PFSK-1 (cell line): ENCODE measurements around the gene XXYLT1.

ENCODE experiments used
- FOXP2 ChIP-seq: optimal IDR thresholded peaks from 2 replicates; pipeline ENCODE3; 2011; ENCODE audit warnings: borderline replicate concordance, control low read depth, inconsistent platforms; ENCODE audit not compliant: insufficient read depth; ENCODE audit errors: extremely low read length, extremely low read depth
- POLR2AphosphoS5 ChIP-seq: IDR thresholded peaks from 2 replicates; pipeline ENCODE4 v1.6.1; 2012; ENCODE audit warnings: low read depth, mild to moderate bottlenecking, control low read depth, low read length, moderate library complexity
- SIN3A ChIP-seq: IDR thresholded peaks from 2 replicates; pipeline ENCODE4 v1.6.1; 2012; ENCODE audit warnings: mild to moderate bottlenecking, low read length, moderate library complexity, borderline replicate concordance; ENCODE audit not compliant: insufficient read depth
- TAF1 ChIP-seq: IDR thresholded peaks from 2 replicates; pipeline ENCODE4 v1.6.1; 2012; ENCODE audit warnings: low read length, control low read depth, borderline replicate concordance; ENCODE audit not compliant: insufficient read depth
- TF ChIP-seq, protein P1 (sequence below), 2 experiments: IDR thresholded peaks; 2 replicates each; pipeline versions ENCODE4 v1.6.1 to v1.8.0; 2011 to 2012; ENCODE audit warnings: low read depth in 2 of 2, low read length in 2 of 2, control low read depth in 1 of 2, inconsistent platforms in 1 of 2, mild to moderate bottlenecking in 1 of 2, moderate library complexity in 1 of 2; ENCODE audit not compliant: insufficient read depth in 1 of 2

XXYLT1 gene

DNA sequence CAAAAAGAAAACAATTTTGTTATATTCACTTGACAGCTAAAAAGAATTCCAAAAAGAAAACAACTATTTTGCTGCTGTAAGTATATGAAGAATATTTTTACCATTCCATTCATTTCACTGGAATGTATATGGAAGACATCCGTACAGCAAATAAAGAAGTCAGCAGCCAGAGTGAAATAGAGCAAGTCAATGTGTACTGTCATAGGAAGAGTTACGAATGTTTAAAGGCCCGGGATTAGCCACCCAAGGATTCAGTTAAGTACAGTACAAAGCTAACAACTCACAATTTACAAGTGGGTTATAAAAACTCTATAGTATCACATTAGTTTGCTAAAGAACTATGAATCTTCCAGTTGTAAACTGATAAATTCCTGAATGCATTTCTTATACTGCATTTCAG is 14.4 kb upstream of the XXYLT1 start:
- no peak for TF ChIP-seq POLR2AphosphoS5
- no peak for TF ChIP-seq TAF1
- TF ChIP-seq, protein P1, sequence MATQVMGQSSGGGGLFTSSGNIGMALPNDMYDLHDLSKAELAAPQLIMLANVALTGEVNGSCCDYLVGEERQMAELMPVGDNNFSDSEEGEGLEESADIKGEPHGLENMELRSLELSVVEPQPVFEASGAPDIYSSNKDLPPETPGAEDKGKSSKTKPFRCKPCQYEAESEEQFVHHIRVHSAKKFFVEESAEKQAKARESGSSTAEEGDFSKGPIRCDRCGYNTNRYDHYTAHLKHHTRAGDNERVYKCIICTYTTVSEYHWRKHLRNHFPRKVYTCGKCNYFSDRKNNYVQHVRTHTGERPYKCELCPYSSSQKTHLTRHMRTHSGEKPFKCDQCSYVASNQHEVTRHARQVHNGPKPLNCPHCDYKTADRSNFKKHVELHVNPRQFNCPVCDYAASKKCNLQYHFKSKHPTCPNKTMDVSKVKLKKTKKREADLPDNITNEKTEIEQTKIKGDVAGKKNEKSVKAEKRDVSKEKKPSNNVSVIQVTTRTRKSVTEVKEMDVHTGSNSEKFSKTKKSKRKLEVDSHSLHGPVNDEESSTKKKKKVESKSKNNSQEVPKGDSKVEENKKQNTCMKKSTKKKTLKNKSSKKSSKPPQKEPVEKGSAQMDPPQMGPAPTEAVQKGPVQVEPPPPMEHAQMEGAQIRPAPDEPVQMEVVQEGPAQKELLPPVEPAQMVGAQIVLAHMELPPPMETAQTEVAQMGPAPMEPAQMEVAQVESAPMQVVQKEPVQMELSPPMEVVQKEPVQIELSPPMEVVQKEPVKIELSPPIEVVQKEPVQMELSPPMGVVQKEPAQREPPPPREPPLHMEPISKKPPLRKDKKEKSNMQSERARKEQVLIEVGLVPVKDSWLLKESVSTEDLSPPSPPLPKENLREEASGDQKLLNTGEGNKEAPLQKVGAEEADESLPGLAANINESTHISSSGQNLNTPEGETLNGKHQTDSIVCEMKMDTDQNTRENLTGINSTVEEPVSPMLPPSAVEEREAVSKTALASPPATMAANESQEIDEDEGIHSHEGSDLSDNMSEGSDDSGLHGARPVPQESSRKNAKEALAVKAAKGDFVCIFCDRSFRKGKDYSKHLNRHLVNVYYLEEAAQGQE (IDR thresholded peaks at IDR 0.05; ENCODE audit: insufficient read depth in 1 of 2, low read depth in 2 of 2, low read length in 2 of 2): no peak
- no peak for TF ChIP-seq SIN3A

DNA sequence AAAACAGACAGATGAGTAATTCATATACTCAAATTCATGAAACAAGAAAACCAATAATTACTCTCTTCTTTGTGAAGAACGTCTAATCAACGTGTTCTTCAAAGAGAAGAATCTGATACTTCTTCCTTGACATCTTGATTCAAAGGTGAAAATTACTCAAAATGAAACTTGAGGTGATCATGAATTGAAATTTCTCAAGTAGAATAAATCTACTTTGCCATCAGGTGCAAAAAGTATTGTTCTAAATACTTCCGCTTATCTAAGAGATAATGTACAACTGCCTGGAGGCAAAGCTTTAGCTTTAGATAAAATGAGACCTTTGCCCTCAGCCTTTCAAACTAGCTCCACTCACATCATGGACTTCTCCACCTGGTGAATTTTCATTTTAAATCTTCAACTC is 13.9 kb upstream of the XXYLT1 start:
- TF ChIP-seq FOXP2 (no peak), TAF1 (no peak), SIN3A (no peak), POLR2AphosphoS5 (no peak)
- TF ChIP-seq, protein P1 (IDR thresholded peaks at IDR 0.05; ENCODE audit: insufficient read depth in 1 of 2, low read depth in 2 of 2, low read length in 2 of 2): no peak

DNA sequence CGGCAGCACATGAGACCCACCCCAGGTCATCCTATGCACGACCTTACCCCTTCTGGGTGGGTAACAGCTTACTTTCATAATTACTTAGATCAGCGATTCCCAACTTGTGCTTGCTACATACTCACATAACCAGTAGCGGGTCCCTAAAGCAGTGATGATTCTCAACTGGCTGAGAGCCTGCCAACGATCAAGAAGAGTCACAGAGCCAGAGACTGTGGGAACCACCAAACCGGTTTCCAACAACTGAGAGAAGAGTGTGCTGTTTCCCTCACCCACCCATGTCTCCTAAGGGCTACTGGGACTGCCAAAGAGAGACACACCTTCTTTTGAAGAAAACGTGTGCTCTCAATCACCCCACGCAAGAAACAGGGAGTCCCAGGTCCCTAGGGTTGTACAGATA is 12.0 kb upstream of the XXYLT1 start:
- TF ChIP-seq TAF1 (no peak), FOXP2 (no peak), POLR2AphosphoS5 (no peak), SIN3A (no peak)
- TF ChIP-seq, protein P1 (IDR thresholded peaks at IDR 0.05; ENCODE audit: insufficient read depth in 1 of 2, low read depth in 2 of 2, low read length in 2 of 2): no peak

DNA sequence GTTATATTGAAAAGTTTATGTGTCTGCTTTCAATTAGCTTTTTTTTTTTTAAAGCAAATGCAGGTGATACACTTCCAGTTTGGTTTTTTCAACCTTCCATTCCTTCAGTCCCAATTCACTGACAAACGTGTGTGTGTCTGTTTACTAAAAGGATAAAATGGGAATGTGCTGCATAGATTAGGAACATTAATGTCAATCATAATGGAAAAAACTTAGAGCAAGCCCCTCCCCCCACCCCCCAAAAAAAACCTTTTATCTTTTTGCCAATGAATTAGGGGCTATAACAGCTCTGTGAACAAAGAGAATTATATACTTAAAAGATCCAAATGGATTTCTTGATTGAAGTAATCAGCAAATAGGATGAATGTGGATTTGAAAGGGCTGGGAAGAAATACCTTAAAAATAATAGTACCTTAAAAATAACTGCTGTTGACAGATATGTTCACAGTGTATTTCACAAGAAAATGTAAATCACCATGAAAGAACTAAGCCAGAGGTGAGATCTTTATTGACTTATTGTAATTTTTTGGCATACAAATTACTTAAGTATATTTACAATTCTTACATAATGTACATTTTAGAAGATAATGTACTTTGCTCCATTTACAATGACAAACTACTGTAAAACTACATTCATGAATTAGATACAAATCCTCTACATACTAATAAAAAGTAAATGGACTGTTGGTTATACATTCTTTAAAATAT is 3.5 kb upstream of the XXYLT1 start:
- TF ChIP-seq POLR2AphosphoS5 (no peak), FOXP2 (no peak), SIN3A (no peak), TAF1 (no peak)
- TF ChIP-seq, protein P1 (IDR thresholded peaks at IDR 0.05; ENCODE audit: insufficient read depth in 1 of 2, low read depth in 2 of 2, low read length in 2 of 2): no peak
